HepG2 (cell line): Measurements from ENCODE around the gene ATM.

ENCODE experiments used
- EHMT2 ChIP-seq: fragments of 200-600 bp; sonication (generic); IDR thresholded peaks from 2 replicates; pipeline ENCODE4 v1.7.0; 2017; ENCODE audit warnings: antibody characterized with exemption, low read depth, low read length, borderline replicate concordance
- ZNF10 ChIP-seq: sonication (generic); formaldehyde crosslinking; IDR thresholded peaks from 2 replicates; pipeline ENCODE4 v1.4.0; 2020; ENCODE audit warnings: mild to moderate bottlenecking, low read depth, missing genetic modification reagents, borderline replicate concordance

GRCh38 chr11:108364159-108364558, 141.3 kb downstream of the ATM start:
- TF ChIP-seq ZNF10 (CRISPR knock-in tag) (no peak), EHMT2 (no peak)
